ENCODE data around the gene KRT2.

DNA sequence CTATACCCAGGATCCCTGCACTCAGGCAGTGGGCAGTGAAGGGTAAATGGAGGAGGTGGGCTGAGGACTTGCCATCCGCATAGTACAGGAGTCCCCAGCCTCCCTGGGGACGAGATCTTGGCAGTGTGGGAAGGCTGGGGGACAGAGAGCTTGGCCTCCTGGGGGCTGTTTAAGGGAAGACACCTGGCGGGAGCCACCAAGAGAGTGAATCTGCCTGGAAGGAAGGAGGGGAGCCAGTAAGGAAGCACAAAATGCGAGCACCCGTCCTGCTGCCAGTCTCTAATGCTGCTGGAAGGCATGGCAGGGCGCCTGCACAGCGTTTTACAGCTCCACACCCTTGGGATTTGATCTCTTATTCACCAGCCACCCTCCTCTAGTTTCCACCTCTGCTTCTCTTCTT lies 7.4 kb upstream of the KRT2 start:
- TF ChIP-seq, protein P1, sequence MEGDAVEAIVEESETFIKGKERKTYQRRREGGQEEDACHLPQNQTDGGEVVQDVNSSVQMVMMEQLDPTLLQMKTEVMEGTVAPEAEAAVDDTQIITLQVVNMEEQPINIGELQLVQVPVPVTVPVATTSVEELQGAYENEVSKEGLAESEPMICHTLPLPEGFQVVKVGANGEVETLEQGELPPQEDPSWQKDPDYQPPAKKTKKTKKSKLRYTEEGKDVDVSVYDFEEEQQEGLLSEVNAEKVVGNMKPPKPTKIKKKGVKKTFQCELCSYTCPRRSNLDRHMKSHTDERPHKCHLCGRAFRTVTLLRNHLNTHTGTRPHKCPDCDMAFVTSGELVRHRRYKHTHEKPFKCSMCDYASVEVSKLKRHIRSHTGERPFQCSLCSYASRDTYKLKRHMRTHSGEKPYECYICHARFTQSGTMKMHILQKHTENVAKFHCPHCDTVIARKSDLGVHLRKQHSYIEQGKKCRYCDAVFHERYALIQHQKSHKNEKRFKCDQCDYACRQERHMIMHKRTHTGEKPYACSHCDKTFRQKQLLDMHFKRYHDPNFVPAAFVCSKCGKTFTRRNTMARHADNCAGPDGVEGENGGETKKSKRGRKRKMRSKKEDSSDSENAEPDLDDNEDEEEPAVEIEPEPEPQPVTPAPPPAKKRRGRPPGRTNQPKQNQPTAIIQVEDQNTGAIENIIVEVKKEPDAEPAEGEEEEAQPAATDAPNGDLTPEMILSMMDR (IDR thresholded peaks at IDR 0.05) = no peak
- no peak for TF ChIP-seq EZH2 (IDR thresholded peaks at IDR 0.05; ENCODE audit: borderline replicate concordance, insufficient read depth, low read depth, low read length, poor library complexity, severe bottlenecking)

Data from B cell (primary cell).